Adrenal gland (tissue), 5 donors: ENCODE results near the gene SIPA1.

Experiments
- CTCF ChIP-seq, 6 experiments: fragments of 450-650 bp in 4 of 6; fragments of 200-600 bp in 2 of 6; sonication (generic) in 1 of 6; IDR thresholded peaks; 1 replicate in 5 of 6; 2 replicates in 1 of 6; pipeline versions ENCODE4 v1.5.1 to v1.8.0; 2016 to 2021; ENCODE audit warnings: antibody characterized with exemption in 6 of 6, mild to moderate bottlenecking in 2 of 6, moderate library complexity in 1 of 6
- POLR2A ChIP-seq, 2 donors: fragments of 450-650 bp; IDR thresholded peaks; one replicate each; pipeline ENCODE4 v1.6.1; 2017; ENCODE audit warnings: antibody characterized with exemption in 2 of 2, mild to moderate bottlenecking in 2 of 2, moderate library complexity in 1 of 2
- donor health status: DM: no; HTN: no; CAD: no.

DNA sequence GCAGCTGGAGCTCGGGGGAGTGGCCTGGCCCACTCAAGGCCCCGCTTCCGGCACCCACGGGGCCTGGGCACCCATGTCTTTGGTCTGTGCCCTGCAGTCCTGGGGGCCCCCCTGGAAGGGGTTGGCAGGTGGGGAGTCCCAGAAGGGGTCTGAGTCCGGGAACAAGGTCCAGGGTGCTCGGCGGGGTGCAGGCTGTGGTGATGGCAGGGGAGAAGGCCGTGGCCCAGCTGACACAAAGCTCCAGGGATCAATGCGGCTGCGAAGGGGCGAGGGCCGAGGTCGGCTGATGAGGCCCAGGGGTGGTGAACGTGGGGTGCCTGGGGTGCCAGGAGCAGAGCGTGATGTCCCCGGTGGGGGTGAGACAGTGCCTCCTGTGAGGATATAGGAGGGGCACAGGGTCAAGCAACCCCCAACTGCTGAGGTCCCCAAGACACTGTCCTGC, 39.6 kb upstream of the SIPA1 start:
- TF ChIP-seq CTCF (IDR thresholded peaks at IDR 0.05) (no peak), POLR2A (IDR thresholded peaks at IDR 0.05) (no peak)
